Uterus (tissue), 2 donors: ENCODE results near the gene CSNK2B.

Experiments
- POLR2A ChIP-seq, 2 donors: fragments of 450-650 bp; IDR thresholded peaks; one replicate each; pipeline ENCODE4 v1.6.1; 2016; ENCODE audit warnings: antibody characterized with exemption in 2 of 2, mild to moderate bottlenecking in 1 of 2, moderate library complexity in 1 of 2
- TF ChIP-seq, protein P1 (sequence below), 4 experiments: fragments of 200-600 bp in 2 of 4; fragments of 450-650 bp in 2 of 4; sonication (generic) in 2 of 4; IDR thresholded peaks; one replicate each; pipeline ENCODE4 v1.5.1; 2016 to 2019; ENCODE audit warnings: antibody characterized with exemption in 4 of 4, mild to moderate bottlenecking in 2 of 4, moderate library complexity in 1 of 4

DNA sequence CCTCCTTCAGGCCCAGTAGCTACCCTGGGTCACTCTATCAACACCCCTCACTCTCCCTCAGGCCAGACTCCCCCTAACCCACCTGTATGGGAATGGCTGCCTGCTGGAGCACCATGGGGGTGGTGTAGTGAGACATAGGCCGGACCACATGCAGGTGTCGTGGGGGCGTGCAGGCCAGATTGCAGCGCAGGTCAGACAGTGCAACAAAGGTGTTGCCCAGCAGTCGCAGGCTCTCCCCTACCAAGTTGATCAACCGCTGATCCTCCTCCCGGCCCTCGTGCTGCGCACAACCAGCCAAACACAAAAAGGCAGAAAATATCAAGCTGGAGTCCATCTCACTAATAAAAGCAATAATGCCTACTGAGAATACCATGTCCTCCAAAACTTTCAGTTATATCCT lies 20.6 kb upstream of the CSNK2B start:
- TF ChIP-seq, protein P1, sequence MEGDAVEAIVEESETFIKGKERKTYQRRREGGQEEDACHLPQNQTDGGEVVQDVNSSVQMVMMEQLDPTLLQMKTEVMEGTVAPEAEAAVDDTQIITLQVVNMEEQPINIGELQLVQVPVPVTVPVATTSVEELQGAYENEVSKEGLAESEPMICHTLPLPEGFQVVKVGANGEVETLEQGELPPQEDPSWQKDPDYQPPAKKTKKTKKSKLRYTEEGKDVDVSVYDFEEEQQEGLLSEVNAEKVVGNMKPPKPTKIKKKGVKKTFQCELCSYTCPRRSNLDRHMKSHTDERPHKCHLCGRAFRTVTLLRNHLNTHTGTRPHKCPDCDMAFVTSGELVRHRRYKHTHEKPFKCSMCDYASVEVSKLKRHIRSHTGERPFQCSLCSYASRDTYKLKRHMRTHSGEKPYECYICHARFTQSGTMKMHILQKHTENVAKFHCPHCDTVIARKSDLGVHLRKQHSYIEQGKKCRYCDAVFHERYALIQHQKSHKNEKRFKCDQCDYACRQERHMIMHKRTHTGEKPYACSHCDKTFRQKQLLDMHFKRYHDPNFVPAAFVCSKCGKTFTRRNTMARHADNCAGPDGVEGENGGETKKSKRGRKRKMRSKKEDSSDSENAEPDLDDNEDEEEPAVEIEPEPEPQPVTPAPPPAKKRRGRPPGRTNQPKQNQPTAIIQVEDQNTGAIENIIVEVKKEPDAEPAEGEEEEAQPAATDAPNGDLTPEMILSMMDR (IDR thresholded peaks at IDR 0.05) = no peak
- no peak for TF ChIP-seq POLR2A (IDR thresholded peaks at IDR 0.05)
